ENCODE data around the gene DCDC1. TPM values are rescaled to one million over a fixed set of nuclear protein-coding genes. Genes with fewer than 3 reads are reported as not detected.
"Not testable (repeated sequence)": the region's sequence is repeated elsewhere in the genome, so short reads cannot be mapped to it uniquely, and the experiment has no call there.

The DCDC1 gene
- polyA plus RNA-seq, 2 donors: 0.02 TPM; not detected in 1

DNA sequence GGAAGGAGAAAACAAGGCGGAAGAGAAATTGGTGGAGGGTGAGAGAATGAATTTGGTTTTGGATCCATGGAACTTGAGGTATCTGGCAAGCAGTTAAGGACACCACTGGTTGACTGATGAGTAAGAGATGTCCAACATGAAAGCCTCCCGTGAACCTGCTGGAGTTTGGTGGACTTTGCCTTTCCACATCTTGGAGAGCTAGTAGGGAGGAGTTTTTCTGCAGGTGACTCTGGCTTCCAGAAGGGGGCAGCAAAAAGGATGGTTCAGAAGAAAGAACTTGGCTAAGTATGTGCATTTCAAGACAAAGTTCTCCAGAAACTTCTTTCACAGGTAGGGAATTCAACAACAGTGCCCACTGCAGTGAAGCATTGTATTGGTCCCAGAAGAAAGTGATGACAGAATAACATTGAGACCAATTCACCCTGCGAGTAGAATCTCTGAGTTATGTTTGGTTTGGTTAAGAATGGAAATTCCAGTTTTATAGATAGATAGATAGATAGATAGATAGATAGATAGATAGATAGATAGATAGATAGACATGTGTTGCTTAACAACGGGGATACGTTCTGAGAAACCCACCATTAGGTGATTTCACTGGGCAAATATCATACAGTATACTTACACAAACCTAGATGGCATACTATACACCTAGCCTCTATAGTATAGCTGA lies 28.5 kb downstream of the DCDC1 start:
- WGBS, 2 donors: 81 to 90% methylated on average over 5 of the region's 5 CpGs
- Histone ChIP-seq H3K4me1 (ENCODE audit: control insufficient read depth in 2 of 2, insufficient read depth in 2 of 2, low read length in 1 of 2) (no peaks in the 10 kb centered on the region), H3K36me3 (ENCODE audit: control insufficient read depth in 2 of 2, insufficient read depth in 2 of 2, low read length in 1 of 2) (no peaks in the 10 kb centered on the region), H3K9me3 (ENCODE audit: control insufficient read depth in 2 of 2, insufficient read depth in 1 of 2, low read depth in 1 of 2, low read length in 1 of 2) (no peaks in the 10 kb centered on the region), H3K27me3 (ENCODE audit: control insufficient read depth in 1 of 2, insufficient read depth in 2 of 2, low read length in 2 of 2) (no peaks in the 10 kb centered on the region), H3K27ac (ENCODE audit: low read depth in 2 of 2, low read length in 1 of 2) (no peak overlapping the region), H3K4me3 (ENCODE audit: low read depth in 1 of 2, low read length in 2 of 2) (no peak overlapping the region)

DNA sequence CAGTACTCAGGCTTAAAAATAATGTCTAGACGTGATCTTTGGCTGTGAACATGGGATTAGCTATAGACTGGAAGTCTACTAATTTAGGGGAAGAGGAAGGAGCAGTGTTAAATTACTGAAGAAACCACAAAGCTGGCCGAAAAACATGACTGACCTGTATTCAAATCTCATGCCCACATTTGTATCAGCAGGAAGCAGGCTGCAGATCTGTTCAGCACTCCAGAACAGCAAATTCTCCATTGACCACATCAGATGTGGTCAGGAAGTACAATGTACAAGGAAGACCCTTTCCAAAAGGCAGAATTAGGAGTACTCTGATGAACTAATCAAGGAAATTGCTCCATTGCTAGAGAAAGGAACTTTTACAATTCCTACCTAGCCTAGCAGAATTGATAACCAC lies 31.7 kb downstream of the DCDC1 start:
- H3K4me1 ChIP-seq (ENCODE audit: control insufficient read depth in 2 of 2, insufficient read depth in 2 of 2, low read length in 1 of 2): no peaks in the 10 kb centered on the region
- peaks cover 0 to 5% of the 10 kb centered on the region in 2 donors for H3K9me3 ChIP-seq (ENCODE audit: control insufficient read depth in 2 of 2, insufficient read depth in 1 of 2, low read depth in 1 of 2, low read length in 1 of 2)
- WGBS, 2 donors: 55 to 58% methylated on average over 2 of the region's 2 CpGs
- H3K27ac ChIP-seq (ENCODE audit: low read depth in 2 of 2, low read length in 1 of 2): no peak overlapping the region
- H3K36me3 ChIP-seq (ENCODE audit: control insufficient read depth in 2 of 2, insufficient read depth in 2 of 2, low read length in 1 of 2): no peaks in the 10 kb centered on the region
- no peak overlapping the region for H3K4me3 ChIP-seq (ENCODE audit: low read depth in 1 of 2, low read length in 2 of 2)
- H3K27me3 ChIP-seq (ENCODE audit: control insufficient read depth in 1 of 2, insufficient read depth in 2 of 2, low read length in 2 of 2): no peaks in the 10 kb centered on the region

DNA sequence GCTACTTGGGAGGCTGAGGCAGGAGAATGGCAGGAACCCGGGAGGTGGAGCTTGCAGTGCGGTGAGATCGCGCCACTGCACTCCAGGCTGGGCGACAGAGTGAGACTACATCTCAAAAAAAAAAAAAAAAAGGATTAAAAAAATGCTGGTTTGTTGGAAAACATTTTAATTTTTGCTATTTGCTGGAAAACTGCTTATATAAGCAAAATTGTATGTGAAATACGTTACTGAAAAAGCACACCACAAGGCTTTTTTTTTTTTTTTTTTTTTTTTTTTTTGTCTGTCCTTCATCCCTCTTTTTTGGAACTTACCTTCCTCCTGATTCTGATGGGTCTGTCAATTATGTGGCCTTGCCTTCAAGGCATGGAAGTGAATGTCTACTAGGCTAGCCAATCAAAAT lies 40.8 kb downstream of the DCDC1 start:
- H3K4me1 ChIP-seq (ENCODE audit: control insufficient read depth in 2 of 2, insufficient read depth in 2 of 2, low read length in 1 of 2): no peaks in the 10 kb centered on the region
- no peaks in the 10 kb centered on the region for H3K9me3 ChIP-seq (ENCODE audit: control insufficient read depth in 2 of 2, insufficient read depth in 1 of 2, low read depth in 1 of 2, low read length in 1 of 2)
- 92 to 94% methylated on average over 6 of the region's 6 CpGs for WGBS, 2 donors
- no peak overlapping the region for H3K4me3 ChIP-seq (ENCODE audit: low read depth in 1 of 2, low read length in 2 of 2)
- H3K27me3 ChIP-seq (ENCODE audit: control insufficient read depth in 1 of 2, insufficient read depth in 2 of 2, low read length in 2 of 2): no peaks in the 10 kb centered on the region
- H3K27ac ChIP-seq (ENCODE audit: low read depth in 2 of 2, low read length in 1 of 2): no peak overlapping the region
- H3K36me3 ChIP-seq (ENCODE audit: control insufficient read depth in 2 of 2, insufficient read depth in 2 of 2, low read length in 1 of 2): no peaks in the 10 kb centered on the region

DNA sequence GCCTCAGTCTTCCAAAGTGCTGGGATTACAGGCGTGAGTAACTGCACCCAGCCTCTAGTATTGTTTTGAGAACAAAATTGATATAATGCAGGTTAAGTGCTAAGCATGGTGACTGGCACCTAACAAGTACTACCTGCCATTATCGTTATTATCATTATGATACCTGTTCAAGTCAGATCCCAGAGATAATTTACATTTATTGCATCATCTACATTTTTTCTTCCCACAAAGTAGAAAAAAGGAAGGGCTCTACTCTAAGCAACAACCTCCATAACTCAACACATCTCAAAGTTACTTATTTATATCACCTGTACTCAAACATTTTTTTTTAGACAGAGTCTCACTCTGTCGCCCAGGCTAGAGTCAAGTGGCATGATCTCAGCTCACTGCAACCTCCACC lies 42.1 kb downstream of the DCDC1 start:
- Histone ChIP-seq H3K27me3 (ENCODE audit: control insufficient read depth in 1 of 2, insufficient read depth in 2 of 2, low read length in 2 of 2) (no peaks in the 10 kb centered on the region), H3K4me3 (ENCODE audit: low read depth in 1 of 2, low read length in 2 of 2) (no peak overlapping the region), H3K4me1 (ENCODE audit: control insufficient read depth in 2 of 2, insufficient read depth in 2 of 2, low read length in 1 of 2) (no peaks in the 10 kb centered on the region), H3K9me3 (ENCODE audit: control insufficient read depth in 2 of 2, insufficient read depth in 1 of 2, low read depth in 1 of 2, low read length in 1 of 2) (no peaks in the 10 kb centered on the region), H3K36me3 (ENCODE audit: control insufficient read depth in 2 of 2, insufficient read depth in 2 of 2, low read length in 1 of 2) (no peaks in the 10 kb centered on the region), H3K27ac (ENCODE audit: low read depth in 2 of 2, low read length in 1 of 2) (no peak overlapping the region)
- 86 to 89% methylated on average over 3 of the region's 3 CpGs for WGBS, 2 donors

DNA sequence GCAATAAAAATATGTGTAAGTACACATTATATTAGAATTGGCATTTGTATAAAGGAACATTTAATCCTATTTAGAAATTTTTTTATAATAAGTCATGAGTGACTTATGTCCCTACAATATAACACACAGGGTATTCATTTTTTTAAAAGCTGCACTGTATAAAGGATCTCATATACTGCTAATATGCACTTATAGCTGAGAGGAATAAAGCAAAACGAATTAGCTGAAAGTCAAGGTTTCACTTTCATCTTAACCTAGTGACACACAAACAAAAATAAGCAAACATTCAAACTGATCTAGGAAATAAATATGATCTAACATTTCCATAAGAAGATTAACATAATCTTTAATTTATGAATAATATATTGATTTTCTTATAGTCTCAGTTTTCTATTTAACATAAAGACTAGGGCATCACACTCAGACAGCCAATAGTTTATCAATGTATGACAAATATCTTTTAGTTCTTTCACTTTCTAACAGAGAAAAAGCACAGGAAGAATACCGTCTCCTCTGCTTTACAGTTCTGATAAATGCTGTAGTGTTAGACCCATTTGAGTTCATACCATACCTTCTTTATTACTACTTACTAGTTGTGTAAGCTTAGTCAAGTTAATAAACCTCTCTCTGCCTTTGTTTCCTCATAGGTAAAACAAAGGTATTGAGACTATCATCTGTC lies 42.9 kb downstream of the DCDC1 start:
- WGBS, 2 donors: 59% methylated on average over 2 of the region's 2 CpGs
- no peak overlapping the region for H3K27ac ChIP-seq (ENCODE audit: low read depth in 2 of 2, low read length in 1 of 2)

DNA sequence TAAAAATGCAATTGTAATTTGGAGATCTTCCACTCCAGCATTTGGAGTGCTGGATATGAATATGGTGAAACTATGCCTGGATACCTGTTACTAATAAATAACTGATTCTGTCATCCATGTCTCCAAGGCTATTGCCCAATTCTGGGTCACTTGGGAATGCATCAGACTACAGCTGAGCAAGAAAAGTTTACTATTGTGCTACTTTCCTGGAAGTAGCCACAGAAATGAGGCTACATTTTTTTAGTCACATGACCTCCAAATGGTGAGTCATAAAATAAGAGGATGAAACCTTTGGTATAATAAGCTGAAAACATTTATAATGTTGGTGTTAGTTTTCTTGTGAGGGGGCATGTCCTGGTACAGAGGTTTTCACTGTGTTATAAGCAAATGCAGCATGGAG lies 44.4 kb downstream of the DCDC1 start:
- Histone ChIP-seq H3K4me1 (ENCODE audit: control insufficient read depth in 2 of 2, insufficient read depth in 2 of 2, low read length in 1 of 2) (no peaks in the 10 kb centered on the region), H3K27me3 (ENCODE audit: control insufficient read depth in 1 of 2, insufficient read depth in 2 of 2, low read length in 2 of 2) (no peaks in the 10 kb centered on the region), H3K4me3 (ENCODE audit: low read depth in 1 of 2, low read length in 2 of 2) (no peak overlapping the region), H3K36me3 (ENCODE audit: control insufficient read depth in 2 of 2, insufficient read depth in 2 of 2, low read length in 1 of 2) (no peaks in the 10 kb centered on the region), H3K9me3 (ENCODE audit: control insufficient read depth in 2 of 2, insufficient read depth in 1 of 2, low read depth in 1 of 2, low read length in 1 of 2) (no peaks in the 10 kb centered on the region), H3K27ac (ENCODE audit: low read depth in 2 of 2, low read length in 1 of 2) (no peak overlapping the region)

More for the DNA sequence above, 42.9 kb downstream of the DCDC1 start:
- Histone ChIP-seq H3K9me3 (ENCODE audit: control insufficient read depth in 2 of 2, insufficient read depth in 1 of 2, low read depth in 1 of 2, low read length in 1 of 2) (no peaks in the 10 kb centered on the region), H3K27me3 (ENCODE audit: control insufficient read depth in 1 of 2, insufficient read depth in 2 of 2, low read length in 2 of 2) (no peaks in the 10 kb centered on the region), H3K4me1 (ENCODE audit: control insufficient read depth in 2 of 2, insufficient read depth in 2 of 2, low read length in 1 of 2) (no peaks in the 10 kb centered on the region), H3K4me3 (ENCODE audit: low read depth in 1 of 2, low read length in 2 of 2) (no peak overlapping the region), H3K36me3 (ENCODE audit: control insufficient read depth in 2 of 2, insufficient read depth in 2 of 2, low read length in 1 of 2) (no peaks in the 10 kb centered on the region)

DNA sequence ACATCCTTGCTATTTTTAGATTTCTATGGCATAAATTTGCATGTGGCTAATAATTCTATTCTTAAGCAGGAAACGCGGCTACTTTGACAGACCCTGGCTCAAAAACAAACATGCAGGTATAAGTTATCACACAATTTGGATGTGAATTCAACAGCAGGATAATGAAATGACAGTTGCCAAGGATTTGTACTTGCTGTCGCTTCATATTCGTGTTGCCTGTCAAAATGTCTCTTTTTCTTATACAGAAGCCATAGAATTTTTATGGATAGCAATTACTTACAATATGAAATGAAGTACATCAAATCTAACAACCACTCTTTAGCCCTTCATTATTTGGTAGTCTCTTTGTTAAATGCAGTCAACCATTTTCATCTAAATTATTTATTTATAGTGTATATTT lies 46.4 kb downstream of the DCDC1 start:
- H3K27me3 ChIP-seq (ENCODE audit: control insufficient read depth in 1 of 2, insufficient read depth in 2 of 2, low read length in 2 of 2): no peaks in the 10 kb centered on the region
- WGBS, 2 donors: 79 to 83% methylated on average over 4 of the region's 4 CpGs
- no peaks in the 10 kb centered on the region for H3K9me3 ChIP-seq (ENCODE audit: control insufficient read depth in 2 of 2, insufficient read depth in 1 of 2, low read depth in 1 of 2, low read length in 1 of 2)
- no peaks in the 10 kb centered on the region for H3K36me3 ChIP-seq (ENCODE audit: control insufficient read depth in 2 of 2, insufficient read depth in 2 of 2, low read length in 1 of 2)
- no peaks in the 10 kb centered on the region for H3K4me1 ChIP-seq (ENCODE audit: control insufficient read depth in 2 of 2, insufficient read depth in 2 of 2, low read length in 1 of 2)
- no peak overlapping the region for H3K4me3 ChIP-seq (ENCODE audit: low read depth in 1 of 2, low read length in 2 of 2)
- no peak overlapping the region for H3K27ac ChIP-seq (ENCODE audit: low read depth in 2 of 2, low read length in 1 of 2)

DNA sequence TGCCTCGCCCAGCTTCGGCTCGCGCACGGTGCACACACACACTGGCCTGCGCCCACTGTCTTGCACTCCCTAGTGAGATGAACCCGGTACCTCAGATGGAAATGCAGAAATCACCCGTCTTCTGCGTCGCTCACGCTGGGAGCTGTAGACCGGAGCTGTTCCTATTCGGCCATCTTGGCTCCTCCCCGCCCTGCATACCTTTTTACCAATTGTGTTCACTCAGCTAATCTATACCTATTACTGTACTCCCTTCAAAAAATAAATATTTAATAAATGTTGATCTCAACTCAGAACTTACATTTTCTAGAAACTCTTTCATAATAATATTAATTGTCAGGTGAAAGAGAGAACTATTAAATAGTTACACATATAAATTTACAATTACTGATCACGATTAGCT lies 48.0 kb downstream of the DCDC1 start:
- H3K36me3 ChIP-seq (ENCODE audit: control insufficient read depth in 2 of 2, insufficient read depth in 2 of 2, low read length in 1 of 2); H3K27me3 ChIP-seq (ENCODE audit: control insufficient read depth in 1 of 2, insufficient read depth in 2 of 2, low read length in 2 of 2); H3K9me3 ChIP-seq (ENCODE audit: control insufficient read depth in 2 of 2, insufficient read depth in 1 of 2, low read depth in 1 of 2, low read length in 1 of 2); H3K4me1 ChIP-seq (ENCODE audit: control insufficient read depth in 2 of 2, insufficient read depth in 2 of 2, low read length in 1 of 2); H3K27ac ChIP-seq (ENCODE audit: low read depth in 2 of 2, low read length in 1 of 2); H3K4me3 ChIP-seq (ENCODE audit: low read depth in 1 of 2, low read length in 2 of 2): not testable (repeated sequence)
- 95 to 97% methylated on average over 15 of the region's 15 CpGs for WGBS, 2 donors

DNA sequence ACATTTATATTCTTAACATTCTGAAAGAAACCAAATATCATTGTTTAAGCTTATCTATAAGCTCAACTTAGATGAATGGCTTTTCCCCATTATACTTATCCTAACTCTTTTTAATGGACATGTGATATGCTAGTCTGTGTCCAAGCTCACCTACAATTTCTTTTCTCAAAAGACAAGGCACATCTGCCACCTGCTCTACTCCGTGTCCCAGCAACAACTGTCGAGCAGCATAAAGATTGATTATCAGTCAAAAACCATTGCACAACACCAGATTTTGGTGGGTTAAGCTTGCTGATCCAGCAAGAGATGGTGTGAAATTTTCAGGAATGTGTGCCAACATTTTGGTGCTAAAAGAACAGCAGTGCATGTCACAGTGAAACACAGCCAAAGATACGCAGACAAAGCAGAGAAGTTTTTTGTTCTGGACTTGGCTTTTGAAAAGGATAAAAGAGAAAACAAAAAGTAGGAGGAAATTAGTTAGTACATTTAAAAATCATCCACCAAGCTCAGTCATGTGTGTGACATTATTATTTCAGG lies 65.8 kb downstream of the DCDC1 start:
- WGBS, 2 donors: 37 to 51% methylated on average over 3 of the region's 3 CpGs
- Histone ChIP-seq H3K27me3 (ENCODE audit: control insufficient read depth in 1 of 2, insufficient read depth in 2 of 2, low read length in 2 of 2) (no peaks in the 10 kb centered on the region), H3K27ac (ENCODE audit: low read depth in 2 of 2, low read length in 1 of 2) (no peak overlapping the region), H3K4me1 (ENCODE audit: control insufficient read depth in 2 of 2, insufficient read depth in 2 of 2, low read length in 1 of 2) (no peaks in the 10 kb centered on the region), H3K9me3 (ENCODE audit: control insufficient read depth in 2 of 2, insufficient read depth in 1 of 2, low read depth in 1 of 2, low read length in 1 of 2) (no peaks in the 10 kb centered on the region), H3K4me3 (ENCODE audit: low read depth in 1 of 2, low read length in 2 of 2) (no peak overlapping the region), H3K36me3 (ENCODE audit: control insufficient read depth in 2 of 2, insufficient read depth in 2 of 2, low read length in 1 of 2) (no peaks in the 10 kb centered on the region)
